HG03280 (cell line): Measurements from ENCODE around the gene ATN1.
"Not testable (repeated sequence)": the region's sequence is repeated elsewhere in the genome, so short reads cannot be mapped to it uniquely, and the experiment has no call there.

Experiments used
- ATAC-seq: cut with Tn5 transposase; IDR thresholded peaks from one replicate; pipeline ENCODE4 v1.9.1; 2021; ENCODE audit warnings: mild to moderate bottlenecking, moderate library complexity; ENCODE audit not compliant: unreplicated experiment

ATN1 gene

DNA sequence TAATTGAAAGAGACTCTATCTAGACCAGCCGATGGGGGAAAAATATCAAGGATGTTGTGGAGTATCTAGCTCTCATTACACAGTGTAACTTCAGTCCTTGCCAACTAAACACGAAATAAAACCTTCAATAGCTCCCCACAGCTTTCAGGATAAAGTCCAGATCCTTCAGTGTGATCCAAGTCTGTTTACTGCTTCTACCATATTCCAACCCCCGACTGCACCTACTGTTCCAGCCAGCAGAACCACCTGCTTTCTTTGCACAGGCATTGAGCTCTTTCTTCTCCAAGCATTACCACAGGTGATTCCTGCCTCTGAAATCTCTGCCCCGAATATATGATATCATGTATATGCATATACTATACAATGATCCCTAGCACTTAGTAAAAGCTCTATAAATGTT lies 25.3 kb upstream of the ATN1 start:
- ATAC-seq: no peak

DNA sequence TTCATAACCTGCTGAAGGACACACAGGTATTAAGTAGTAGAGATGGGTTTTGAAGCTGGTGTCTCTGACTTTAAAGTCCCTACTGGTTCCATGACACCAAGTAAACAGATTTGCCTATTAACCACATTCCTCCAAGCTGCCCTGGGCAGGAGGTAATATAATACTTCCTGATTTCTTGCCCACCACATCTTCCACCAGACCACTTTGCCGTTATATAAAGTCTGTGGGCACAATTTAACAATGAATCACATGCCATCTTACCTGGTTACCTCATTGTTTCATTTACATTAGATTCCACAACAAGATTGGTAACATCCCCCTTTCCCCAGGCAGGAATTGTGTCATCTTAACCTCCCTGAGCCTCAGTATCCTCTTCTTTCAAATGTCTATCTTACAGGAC lies 24.0 kb upstream of the ATN1 start:
- ATAC-seq: no peak

GRCh38 chr12:6904280-6905276 lies 23.2 kb upstream of the ATN1 start, which contains the start of gene LRRC23:
Gene LRRC23, plus strand, starts transcription at chr12:6904822. Its CDS starts 812 bp downstream, at chr12:6905634.
- peak; percentile 97 for ATAC-seq

GRCh38 chr12:6905414-6906040 lies 22.2 kb upstream of the ATN1 start:
- ATAC-seq: no peak

DNA sequence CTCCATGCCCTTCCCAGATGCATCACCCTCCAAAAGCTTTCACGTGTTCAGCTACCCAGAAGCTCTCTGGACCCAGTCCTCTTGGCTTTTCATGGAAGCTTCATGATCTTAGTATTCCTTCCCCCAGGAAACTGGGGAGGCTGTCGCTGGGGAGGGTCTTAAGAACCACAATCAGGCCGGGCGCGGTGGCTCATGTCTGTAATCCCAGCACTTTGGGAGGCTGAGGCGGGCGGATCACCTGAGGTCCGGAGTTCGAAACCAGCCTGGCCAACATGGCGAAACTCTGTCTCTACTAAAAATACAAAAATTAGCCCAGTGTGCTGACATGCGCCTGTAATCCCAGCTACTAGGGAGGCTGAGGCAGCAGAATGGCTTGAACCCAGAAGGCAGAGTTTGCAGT lies 19.6 kb upstream of the ATN1 start:
- ATAC-seq: not testable (repeated sequence)

DNA sequence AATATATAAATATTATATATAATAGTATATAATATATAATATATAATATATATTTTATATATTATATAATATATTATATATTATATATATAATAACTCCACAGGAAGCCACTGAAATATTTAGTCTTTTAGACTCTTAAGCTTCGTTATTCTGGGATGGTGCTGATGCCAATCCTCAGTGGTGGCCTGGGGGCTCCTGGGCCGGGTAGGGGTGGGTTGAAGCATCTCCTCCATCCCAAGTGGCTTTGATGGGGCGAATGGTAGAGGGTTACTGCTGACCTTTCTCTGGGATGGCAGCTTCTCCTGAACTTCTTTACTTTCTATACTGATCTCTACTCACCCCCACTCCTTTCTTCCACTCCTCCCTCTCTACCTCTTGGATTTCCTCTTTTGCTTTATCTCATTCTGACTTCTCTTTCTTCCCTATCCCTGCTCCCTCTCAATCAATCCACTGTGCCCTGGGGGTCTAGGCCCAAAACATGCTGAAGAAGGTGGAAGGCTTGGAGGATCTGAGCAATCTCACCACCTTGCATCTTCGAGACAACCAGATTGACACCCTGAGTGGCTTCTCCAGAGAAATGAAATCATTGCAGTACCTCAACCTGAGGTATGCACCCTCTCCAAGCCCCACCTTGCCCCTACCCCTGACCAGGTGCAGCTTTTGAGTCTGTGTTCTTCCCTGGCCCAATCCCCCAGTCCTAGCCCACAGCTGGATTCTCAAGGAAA lies 18.2 kb upstream of the ATN1 start:
- ATAC-seq: no peak

GRCh38 chr12:6912164-6912935 lies 15.4 kb upstream of the ATN1 start:
- ATAC-seq: no peak

- ATAC-seq: peak; percentile 78
Observed at GRCh38 chr12:6914246-6914946, 13.4 kb upstream of the ATN1 start, which contains the start of gene ENO2. Gene ENO2, plus strand, starts transcription at chr12:6914580. Its CDS starts 1,253 bp downstream, at chr12:6915833.

- no peak for ATAC-seq
Observed at GRCh38 chr12:6914947-6915788, 12.6 kb upstream of the ATN1 start.

GRCh38 chr12:6915789-6916285 lies 11.9 kb upstream of the ATN1 start:
- ATAC-seq: no peak

GRCh38 chr12:6916426-6917200 lies 11.1 kb upstream of the ATN1 start:
- no peak for ATAC-seq

DNA sequence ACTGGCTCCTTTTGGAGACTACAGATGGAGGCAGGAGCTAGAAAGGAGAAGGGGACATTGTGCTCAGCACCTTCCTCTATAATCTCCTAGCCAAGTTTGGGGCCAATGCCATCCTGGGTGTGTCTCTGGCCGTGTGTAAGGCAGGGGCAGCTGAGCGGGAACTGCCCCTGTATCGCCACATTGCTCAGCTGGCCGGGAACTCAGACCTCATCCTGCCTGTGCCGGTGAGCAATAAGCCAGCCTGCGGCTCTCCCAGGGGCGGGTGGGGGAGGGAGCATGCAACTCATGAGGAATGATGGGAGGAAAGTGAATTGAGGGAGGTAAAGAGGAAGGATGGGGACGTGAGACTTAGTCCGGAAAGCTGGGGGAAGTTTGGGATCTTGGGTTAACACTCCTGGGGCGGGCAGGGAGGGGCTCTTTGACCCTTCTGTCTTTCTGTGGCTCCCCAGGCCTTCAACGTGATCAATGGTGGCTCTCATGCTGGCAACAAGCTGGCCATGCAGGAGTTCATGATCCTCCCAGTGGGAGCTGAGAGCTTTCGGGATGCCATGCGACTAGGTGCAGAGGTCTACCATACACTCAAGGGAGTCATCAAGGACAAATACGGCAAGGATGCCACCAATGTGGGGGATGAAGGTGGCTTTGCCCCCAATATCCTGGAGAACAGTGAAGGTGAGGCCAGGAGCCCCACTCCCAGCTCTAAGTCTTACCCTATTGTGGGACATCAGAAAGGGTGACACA lies 10.1 kb upstream of the ATN1 start:
- ATAC-seq: no peak

GRCh38 chr12:6919588-6919987 lies 8.2 kb upstream of the ATN1 start:
- ATAC-seq: no peak

DNA sequence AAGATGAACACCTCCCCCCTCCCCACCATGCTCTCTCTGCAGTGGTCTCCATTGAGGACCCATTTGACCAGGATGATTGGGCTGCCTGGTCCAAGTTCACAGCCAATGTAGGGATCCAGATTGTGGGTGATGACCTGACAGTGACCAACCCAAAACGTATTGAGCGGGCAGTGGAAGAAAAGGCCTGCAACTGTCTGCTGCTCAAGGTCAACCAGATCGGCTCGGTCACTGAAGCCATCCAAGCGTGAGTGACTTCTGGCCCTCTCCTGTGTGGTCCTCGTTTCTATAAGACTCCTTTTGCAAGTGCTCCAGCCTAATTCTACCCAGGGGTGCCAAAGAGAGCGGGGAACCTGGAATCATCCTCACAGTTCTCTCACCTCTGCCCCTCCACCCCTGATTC lies 6.2 kb upstream of the ATN1 start:
- no peak for ATAC-seq

- ATAC-seq: no peak
Observed at GRCh38 chr12:6921996-6922946, 5.5 kb upstream of the ATN1 start.

GRCh38 chr12:6923003-6923732 lies 4.6 kb upstream of the ATN1 start:
- ATAC-seq: no peak
